NB4 (cell line): ENCODE results near the gene TRMT44.

ENCODE experiments used
- DNase-seq: peaks from one replicate; pipeline ENCODE4 v3.0.0; 2010; ENCODE audit warnings: low read depth
- H3K4me3 ChIP-seq: one replicate; pipeline ENCODE4 v1.5.1; 2011; ENCODE audit warnings: mild to moderate bottlenecking, low read depth, low read length, moderate library complexity
- MAX ChIP-seq: IDR thresholded peaks from 2 replicates; pipeline ENCODE4 v1.6.1; 2011; ENCODE audit warnings: low read depth, low read length
- MYC ChIP-seq: IDR thresholded peaks from 2 replicates; pipeline ENCODE4 v1.6.1; 2011; ENCODE audit warnings: low read depth, low read length
- POLR2A ChIP-seq: IDR thresholded peaks from 2 replicates; pipeline ENCODE4 v1.6.1; 2011; ENCODE audit warnings: mild to moderate bottlenecking; ENCODE audit not compliant: insufficient read length; ENCODE audit errors: extremely low read depth
- TF ChIP-seq, protein P1 (sequence below): IDR thresholded peaks from one replicate; pipeline ENCODE4 v1.5.1; 2012; ENCODE audit warnings: low read depth, low read length

Gene TRMT44

GRCh38 chr4:8473920-8474590, 33.5 kb downstream of the TRMT44 start:
- TF ChIP-seq POLR2A (no peak), MAX (no peak), MYC (no peak)
- TF ChIP-seq, protein P1, sequence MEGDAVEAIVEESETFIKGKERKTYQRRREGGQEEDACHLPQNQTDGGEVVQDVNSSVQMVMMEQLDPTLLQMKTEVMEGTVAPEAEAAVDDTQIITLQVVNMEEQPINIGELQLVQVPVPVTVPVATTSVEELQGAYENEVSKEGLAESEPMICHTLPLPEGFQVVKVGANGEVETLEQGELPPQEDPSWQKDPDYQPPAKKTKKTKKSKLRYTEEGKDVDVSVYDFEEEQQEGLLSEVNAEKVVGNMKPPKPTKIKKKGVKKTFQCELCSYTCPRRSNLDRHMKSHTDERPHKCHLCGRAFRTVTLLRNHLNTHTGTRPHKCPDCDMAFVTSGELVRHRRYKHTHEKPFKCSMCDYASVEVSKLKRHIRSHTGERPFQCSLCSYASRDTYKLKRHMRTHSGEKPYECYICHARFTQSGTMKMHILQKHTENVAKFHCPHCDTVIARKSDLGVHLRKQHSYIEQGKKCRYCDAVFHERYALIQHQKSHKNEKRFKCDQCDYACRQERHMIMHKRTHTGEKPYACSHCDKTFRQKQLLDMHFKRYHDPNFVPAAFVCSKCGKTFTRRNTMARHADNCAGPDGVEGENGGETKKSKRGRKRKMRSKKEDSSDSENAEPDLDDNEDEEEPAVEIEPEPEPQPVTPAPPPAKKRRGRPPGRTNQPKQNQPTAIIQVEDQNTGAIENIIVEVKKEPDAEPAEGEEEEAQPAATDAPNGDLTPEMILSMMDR = no peak
- DNase-seq = no peak

DNA sequence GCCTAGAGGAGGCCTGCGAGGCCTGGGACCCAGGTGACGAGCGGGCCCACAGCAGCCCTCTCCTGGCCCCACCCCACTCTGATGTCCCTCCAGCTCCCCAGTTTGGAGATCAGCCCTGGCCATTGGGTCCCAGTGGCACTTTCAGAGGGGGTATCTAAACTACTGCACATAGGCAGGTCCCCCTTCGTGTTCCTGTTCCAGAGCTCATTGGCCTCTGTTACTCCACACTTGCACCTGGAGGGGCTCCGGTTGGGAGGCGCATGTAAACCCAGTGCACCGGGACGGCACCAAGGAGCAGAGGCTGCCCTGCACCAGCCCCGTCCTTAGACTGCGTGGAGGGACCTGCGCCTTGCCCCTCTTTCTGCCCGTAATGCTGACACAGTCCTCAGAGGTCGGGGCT, 34.3 kb downstream of the TRMT44 start:
- TF ChIP-seq POLR2A (no peak), MYC (no peak), MAX (no peak)
- TF ChIP-seq, protein P1 = no peak
- no peak for DNase-seq
- H3K4me3 ChIP-seq = no peak overlapping the region

More at GRCh38 chr4:8473920-8474590, 33.5 kb downstream of the TRMT44 start:
- H3K4me3 ChIP-seq = no peak overlapping the region

DNA sequence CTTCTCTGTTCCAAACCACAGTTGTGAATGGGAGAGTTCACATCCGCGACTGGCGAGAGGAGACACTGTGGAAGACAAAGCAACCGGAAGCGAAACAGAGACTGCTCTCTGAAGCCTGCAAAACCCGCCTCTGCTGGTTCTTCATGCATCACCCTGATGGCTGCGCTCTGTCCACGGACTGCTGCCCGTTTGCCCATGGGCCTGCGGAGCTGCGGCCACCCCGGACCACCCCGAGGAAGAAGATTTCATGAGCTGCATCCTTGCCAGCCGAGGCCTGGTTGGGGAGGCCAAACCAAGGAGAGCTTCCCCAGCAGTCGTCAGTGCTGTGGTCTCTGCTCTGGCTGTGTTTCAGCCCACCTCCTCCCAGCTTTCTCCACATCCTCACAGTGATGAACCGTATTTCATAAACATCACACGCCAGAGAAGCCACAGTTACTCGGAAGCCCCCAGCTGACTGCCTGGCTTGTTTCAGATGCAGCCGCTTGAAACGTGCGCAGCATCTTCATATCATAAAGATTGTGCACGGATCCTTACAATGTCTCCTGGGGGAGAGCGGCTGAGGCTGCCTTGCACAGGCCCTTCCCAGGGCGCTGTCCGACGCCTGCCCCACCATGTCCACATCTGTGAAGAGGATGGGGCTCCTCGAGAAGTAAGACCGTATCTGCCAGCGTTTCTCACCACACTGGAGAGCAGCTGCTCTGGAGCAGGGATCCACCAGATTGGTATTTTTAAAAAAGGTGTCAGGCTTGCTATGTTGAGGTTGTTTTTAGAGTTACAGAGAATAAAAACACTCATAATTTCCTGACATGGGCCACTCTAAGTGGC, 35.4 kb downstream of the TRMT44 start:
- TF ChIP-seq POLR2A = no peak
- no peak for TF ChIP-seq MAX
- H3K4me3 ChIP-seq = no peak overlapping the region
- no peak for DNase-seq

DNA sequence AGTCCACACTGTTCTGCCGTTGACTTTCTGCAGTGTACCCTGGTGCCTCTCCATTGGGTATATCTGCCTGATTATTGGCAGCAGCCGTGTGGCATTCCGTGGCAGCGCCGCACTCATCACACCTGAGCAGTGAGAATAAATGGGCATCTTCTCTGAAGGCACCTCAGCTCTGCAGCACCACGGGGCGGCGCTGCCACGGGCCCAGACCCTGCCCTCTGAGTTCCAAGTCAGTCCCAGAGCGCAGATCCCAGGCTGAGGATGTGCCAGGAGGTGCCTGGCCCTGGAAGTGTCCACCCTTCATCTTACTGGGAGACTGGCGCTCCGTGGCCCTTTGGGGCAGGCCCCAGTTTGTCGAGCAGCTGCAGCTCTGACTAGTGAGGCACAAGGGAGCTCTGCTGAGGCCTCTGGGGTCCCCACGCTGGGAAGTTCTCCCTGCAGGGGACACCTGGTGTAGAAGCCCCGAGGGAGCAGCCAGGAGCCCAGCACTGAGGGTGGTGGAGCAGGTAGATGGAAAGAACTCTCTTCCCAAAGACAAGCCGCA, 36.6 kb downstream of the TRMT44 start:
- no peak overlapping the region for H3K4me3 ChIP-seq
- no peak for DNase-seq
- TF ChIP-seq MAX (no peak), MYC (no peak), POLR2A (no peak)
- TF ChIP-seq, protein P1 = no peak

DNA sequence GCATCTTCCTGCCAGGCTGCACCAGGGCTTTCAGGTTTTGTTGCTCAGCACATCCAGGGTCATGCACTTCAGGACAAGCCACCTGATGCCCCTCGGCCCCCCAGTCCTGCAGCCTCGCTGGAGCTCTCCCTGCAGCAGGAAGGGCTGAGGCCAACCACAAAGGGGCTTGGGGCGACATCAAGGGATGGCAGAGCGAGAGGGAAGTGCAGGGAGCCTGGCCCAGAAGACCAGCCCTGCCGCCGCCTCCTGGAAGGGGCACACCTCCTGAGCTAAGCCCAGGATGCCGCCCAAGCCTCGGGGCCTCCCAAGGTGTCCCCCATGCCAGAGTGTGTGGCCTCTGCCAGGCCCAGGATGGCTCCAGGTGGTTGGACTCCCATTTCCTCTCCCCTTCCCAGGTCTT, 37.1 kb downstream of the TRMT44 start:
- TF ChIP-seq POLR2A (no peak), MYC (no peak), MAX (no peak)
- TF ChIP-seq, protein P1 = no peak
- DNase-seq = no peak
- H3K4me3 ChIP-seq = no peak overlapping the region

DNA sequence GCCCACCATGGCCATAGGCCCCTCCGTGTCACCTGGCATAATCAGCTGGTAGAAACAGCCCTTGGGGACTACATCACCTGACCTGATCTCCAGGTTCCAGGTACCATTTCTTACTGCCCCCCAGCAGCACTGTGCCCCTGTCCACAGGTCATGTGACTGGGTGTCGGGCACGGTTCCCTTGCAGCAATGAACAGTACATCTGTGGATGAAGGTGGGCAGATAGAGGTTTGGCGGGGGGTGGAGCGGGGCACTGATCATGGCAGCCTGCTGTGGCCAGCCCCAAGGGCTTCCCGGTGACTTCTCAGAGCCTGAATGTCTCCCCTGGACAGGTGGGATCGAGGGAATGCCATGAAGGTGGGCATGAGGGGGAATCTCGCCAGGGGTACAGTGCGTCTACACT, 37.8 kb downstream of the TRMT44 start:
- no peak for DNase-seq
- no peak for TF ChIP-seq MYC
- TF ChIP-seq, protein P1 = no peak
- TF ChIP-seq MAX = no peak
- H3K4me3 ChIP-seq = no peak overlapping the region
